ENCODE results near the gene CHP1.

CHP1 gene

DNA sequence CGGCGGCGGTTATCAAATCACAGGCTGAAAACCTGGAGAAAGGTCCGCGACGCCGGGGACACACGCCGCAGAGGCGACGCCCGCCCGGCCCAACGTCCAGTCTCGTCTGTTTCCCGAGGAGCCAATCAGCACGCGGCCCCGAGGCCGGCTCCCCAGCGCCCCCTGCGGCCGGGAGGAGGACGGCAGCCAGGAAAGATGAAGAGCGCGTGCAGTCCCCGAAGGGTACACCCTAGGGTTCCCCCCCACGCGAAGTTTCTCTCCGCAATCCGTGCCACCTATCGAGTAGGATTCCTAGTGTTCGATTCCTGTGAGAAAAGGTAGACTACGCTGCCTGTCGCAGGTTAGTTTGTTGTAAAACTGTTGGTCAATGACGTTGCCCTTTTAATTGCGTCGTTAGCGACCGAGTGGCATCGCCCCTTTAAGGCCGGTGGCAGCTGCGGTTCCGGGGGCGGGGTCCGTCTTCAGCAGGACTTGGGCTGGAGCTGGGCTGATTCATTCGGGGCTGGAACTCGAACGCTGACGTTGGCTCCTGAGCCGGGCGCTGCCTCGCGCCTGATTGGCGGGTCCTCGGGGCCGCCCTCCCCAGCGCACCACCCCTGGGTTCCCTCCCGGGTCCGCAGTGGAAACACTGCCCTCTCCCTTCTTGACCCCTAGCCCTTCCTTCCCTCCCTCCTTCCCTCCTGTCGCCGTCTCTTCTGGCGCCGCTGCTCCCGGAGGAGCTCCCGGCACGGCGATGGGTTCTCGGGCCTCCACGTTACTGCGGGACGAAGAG is at the start of gene CHP1, which contains the start of gene EXD1:
Gene CHP1, plus strand, starts transcription at position 619 of the 772 bp plus-strand sequence. Its CDS starts 115 bp downstream, at position 734.
Gene EXD1, minus strand, starts transcription at position 108 of the 772 bp plus-strand sequence. CDS start 4,182 bp downstream, outside the sequence.
- in situ Hi-C loops (cut with MboI; ENCODE audit: low pct_unique_long_range_greater_than_20kb, low sequenced_read_pairs, unreplicated experiment) = no loop called here

DNA sequence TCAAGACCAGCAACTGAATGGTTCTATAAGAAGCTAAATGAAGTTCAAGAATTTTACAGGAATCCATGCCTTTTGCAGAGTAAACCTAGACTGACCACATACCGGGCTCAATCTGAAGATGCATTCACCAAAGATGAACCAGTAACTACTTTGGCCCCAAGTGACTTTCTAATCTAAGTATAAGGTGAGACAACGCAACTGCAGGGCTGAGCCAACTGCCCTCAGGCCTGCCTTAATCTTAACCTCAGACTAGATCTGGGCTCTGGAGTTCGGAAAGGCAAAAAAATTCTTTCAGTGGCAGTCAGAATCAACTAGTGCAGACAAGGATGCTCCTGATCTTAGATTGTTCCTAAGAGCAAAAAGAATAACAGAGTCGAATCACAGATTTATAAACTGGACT is 48.8 kb upstream of the CHP1 start:
- DNase-seq (ENCODE audit: low spot score) = no peak
- in situ Hi-C loops (cut with MboI; ENCODE audit: low pct_unique_long_range_greater_than_20kb, low sequenced_read_pairs, unreplicated experiment) = no loop called here

More for the DNA sequence above, at the start of gene CHP1, which contains the start of gene EXD1:
- TF ChIP-seq, protein P1, sequence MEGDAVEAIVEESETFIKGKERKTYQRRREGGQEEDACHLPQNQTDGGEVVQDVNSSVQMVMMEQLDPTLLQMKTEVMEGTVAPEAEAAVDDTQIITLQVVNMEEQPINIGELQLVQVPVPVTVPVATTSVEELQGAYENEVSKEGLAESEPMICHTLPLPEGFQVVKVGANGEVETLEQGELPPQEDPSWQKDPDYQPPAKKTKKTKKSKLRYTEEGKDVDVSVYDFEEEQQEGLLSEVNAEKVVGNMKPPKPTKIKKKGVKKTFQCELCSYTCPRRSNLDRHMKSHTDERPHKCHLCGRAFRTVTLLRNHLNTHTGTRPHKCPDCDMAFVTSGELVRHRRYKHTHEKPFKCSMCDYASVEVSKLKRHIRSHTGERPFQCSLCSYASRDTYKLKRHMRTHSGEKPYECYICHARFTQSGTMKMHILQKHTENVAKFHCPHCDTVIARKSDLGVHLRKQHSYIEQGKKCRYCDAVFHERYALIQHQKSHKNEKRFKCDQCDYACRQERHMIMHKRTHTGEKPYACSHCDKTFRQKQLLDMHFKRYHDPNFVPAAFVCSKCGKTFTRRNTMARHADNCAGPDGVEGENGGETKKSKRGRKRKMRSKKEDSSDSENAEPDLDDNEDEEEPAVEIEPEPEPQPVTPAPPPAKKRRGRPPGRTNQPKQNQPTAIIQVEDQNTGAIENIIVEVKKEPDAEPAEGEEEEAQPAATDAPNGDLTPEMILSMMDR (IDR thresholded peaks at IDR 0.05; ENCODE audit: extremely low read depth, insufficient read depth, missing control alignments) = peak; percentile 93
- peak; percentile 96 for DNase-seq (ENCODE audit: low spot score)

DNA sequence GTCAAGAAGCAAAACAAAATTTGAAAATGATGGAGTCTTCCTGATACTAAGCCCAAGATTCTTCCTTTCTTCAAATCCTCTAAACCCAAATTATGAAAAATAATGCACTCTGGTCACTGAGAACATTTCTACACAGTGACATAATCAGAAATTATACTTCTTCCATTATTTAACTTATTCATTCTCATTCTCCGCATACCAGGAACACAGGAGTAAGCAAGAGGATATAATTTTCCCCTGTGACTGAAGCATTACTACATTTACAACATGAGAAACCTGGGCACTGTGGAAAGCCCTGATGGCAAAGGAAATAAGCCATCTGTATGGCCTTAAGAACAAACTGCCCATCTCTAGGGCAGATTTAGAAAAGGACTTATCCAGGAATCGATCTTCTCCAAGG is 47.5 kb upstream of the CHP1 start:
- DNase-seq (ENCODE audit: low spot score) = no peak
- in situ Hi-C loops (cut with MboI; ENCODE audit: low pct_unique_long_range_greater_than_20kb, low sequenced_read_pairs, unreplicated experiment) = no loop called here
- TF ChIP-seq, protein P1 (IDR thresholded peaks at IDR 0.05; ENCODE audit: extremely low read depth, insufficient read depth, missing control alignments) = no peak

More for the DNA sequence above, 48.8 kb upstream of the CHP1 start:
- TF ChIP-seq, protein P1 (IDR thresholded peaks at IDR 0.05; ENCODE audit: extremely low read depth, insufficient read depth, missing control alignments) = no peak

DNA sequence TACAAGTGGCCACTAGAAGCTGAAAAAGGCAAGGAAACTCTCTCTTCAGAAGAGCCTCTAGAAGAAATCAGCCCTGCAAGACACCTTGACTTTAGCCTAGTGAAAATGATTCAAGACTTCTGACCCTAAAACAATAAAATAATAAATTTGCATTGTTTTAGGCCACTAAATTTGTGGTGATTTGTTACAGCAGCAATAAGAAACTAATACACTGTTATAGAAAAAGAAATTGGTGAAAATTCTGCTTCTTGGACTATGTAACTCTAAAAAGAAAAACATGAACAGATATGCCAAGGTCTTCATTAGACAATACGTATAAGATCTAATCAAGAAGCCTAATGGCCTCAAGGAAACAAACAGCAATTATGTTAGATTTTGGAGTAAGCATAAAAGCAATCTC is 36.6 kb upstream of the CHP1 start:
- in situ Hi-C loops (cut with MboI; ENCODE audit: low pct_unique_long_range_greater_than_20kb, low sequenced_read_pairs, unreplicated experiment) = no loop called here
- DNase-seq (ENCODE audit: low spot score) = no peak
- TF ChIP-seq, protein P1 (IDR thresholded peaks at IDR 0.05; ENCODE audit: extremely low read depth, insufficient read depth, missing control alignments) = no peak

DNA sequence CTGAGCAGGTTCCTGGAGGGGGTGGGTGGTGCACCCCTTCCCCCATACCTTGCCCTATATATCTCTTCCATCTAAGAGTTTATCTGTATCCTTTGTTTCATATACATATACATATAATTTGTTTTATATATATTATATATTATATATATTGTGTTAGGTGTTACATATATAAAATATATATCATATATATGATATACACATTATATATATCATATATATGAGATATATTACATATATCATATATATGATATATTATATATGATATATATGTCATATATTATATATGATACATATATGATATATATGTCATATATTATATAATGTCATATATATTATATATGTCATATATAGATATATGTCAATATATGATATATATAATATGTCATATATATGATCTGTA is 31.6 kb upstream of the CHP1 start:
- TF ChIP-seq, protein P1 (IDR thresholded peaks at IDR 0.05; ENCODE audit: extremely low read depth, insufficient read depth, missing control alignments) = no peak
- DNase-seq (ENCODE audit: low spot score) = no peak
- in situ Hi-C loops (cut with MboI; ENCODE audit: low pct_unique_long_range_greater_than_20kb, low sequenced_read_pairs, unreplicated experiment) = no loop called here

DNA sequence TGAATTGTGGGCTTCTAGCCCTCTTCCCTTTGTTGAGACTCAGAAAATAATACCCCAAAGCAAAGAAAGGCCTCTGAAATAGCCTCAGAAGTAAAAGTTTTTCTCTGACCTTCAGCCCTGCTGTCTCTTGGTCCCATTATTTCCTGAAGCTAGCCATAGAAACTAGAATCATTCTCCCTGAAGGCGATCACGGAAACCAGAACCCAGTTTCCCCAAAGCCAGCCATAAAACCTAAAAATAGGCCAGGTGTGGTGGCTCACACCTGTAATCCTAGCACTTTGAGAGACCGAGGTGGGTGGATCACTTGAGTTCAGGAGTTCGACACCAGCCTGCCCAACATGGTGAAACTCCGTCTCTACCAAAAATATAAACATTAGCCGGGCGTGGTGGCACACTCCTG is 27.7 kb upstream of the CHP1 start:
- TF ChIP-seq, protein P1 (IDR thresholded peaks at IDR 0.05; ENCODE audit: extremely low read depth, insufficient read depth, missing control alignments) = no peak
- DNase-seq (ENCODE audit: low spot score) = no peak
- in situ Hi-C loops (cut with MboI; ENCODE audit: low pct_unique_long_range_greater_than_20kb, low sequenced_read_pairs, unreplicated experiment) = no loop called here
